ENCODE data around the gene CPXM1.
"Not testable (repeated sequence)": the region's sequence is repeated elsewhere in the genome, so short reads cannot be mapped to it uniquely, and the experiment has no call there.

Gene CPXM1

GRCh38 chr20:2780948-2781347 lies 19.5 kb downstream of the CPXM1 start:
- Histone ChIP-seq H3K27me3 (ENCODE audit: control insufficient read depth, insufficient read depth, low read length) (no peaks in the 10 kb centered on the region), H3K36me3 (ENCODE audit: control insufficient read depth, insufficient read depth, low read length) (no peaks in the 10 kb centered on the region), H3K9ac (ENCODE audit: low read depth, low read length) (no peak overlapping the region), H3K9me3 (ENCODE audit: control insufficient read depth, insufficient read depth, low read length) (no peaks in the 10 kb centered on the region), H3K27ac (ENCODE audit: low read depth, low read length) (no peak overlapping the region), H3K4me1 (ENCODE audit: control insufficient read depth, insufficient read depth, low read length) (no peaks in the 10 kb centered on the region), H3K4me3 (ENCODE audit: low read depth, low read length) (no peak overlapping the region)

GRCh38 chr20:2778602-2779321 lies 21.7 kb downstream of the CPXM1 start:
- Histone ChIP-seq H3K27me3 (ENCODE audit: control insufficient read depth, insufficient read depth, low read length) (no peaks in the 10 kb centered on the region), H3K4me1 (ENCODE audit: control insufficient read depth, insufficient read depth, low read length) (no peaks in the 10 kb centered on the region), H3K9me3 (ENCODE audit: control insufficient read depth, insufficient read depth, low read length) (no peaks in the 10 kb centered on the region), H3K4me3 (ENCODE audit: low read depth, low read length) (no peak overlapping the region), H3K36me3 (ENCODE audit: control insufficient read depth, insufficient read depth, low read length) (no peaks in the 10 kb centered on the region), H3K27ac (ENCODE audit: low read depth, low read length) (no peak overlapping the region), H3K9ac (ENCODE audit: low read depth, low read length) (no peak overlapping the region)

- H3K36me3 ChIP-seq (ENCODE audit: control insufficient read depth, insufficient read depth, low read length): no peaks in the 10 kb centered on the region
- H3K27me3 ChIP-seq (ENCODE audit: control insufficient read depth, insufficient read depth, low read length): no peaks in the 10 kb centered on the region
- no peak overlapping the region for H3K9ac ChIP-seq (ENCODE audit: low read depth, low read length)
- H3K4me3 ChIP-seq (ENCODE audit: low read depth, low read length): no peak overlapping the region
- H3K9me3 ChIP-seq (ENCODE audit: control insufficient read depth, insufficient read depth, low read length): no peaks in the 10 kb centered on the region
- no peaks in the 10 kb centered on the region for H3K4me1 ChIP-seq (ENCODE audit: control insufficient read depth, insufficient read depth, low read length)
- no peak overlapping the region for H3K27ac ChIP-seq (ENCODE audit: low read depth, low read length)
These were observed 25.3 kb downstream of the CPXM1 start for GRCh38 chr20:2775139-2775538.

GRCh38 chr20:2773812-2774211 lies 26.6 kb downstream of the CPXM1 start:
- Histone ChIP-seq H3K36me3 (ENCODE audit: control insufficient read depth, insufficient read depth, low read length) (no peaks in the 10 kb centered on the region), H3K4me3 (ENCODE audit: low read depth, low read length) (no peak overlapping the region), H3K9me3 (ENCODE audit: control insufficient read depth, insufficient read depth, low read length) (no peaks in the 10 kb centered on the region), H3K4me1 (ENCODE audit: control insufficient read depth, insufficient read depth, low read length) (no peaks in the 10 kb centered on the region), H3K27me3 (ENCODE audit: control insufficient read depth, insufficient read depth, low read length) (peaks cover 4% of the 10 kb centered on the region; the same call in 1 of the 2 replicates), H3K27ac (ENCODE audit: low read depth, low read length) (no peak overlapping the region), H3K9ac (ENCODE audit: low read depth, low read length) (no peak overlapping the region)

- Histone ChIP-seq H3K27ac (ENCODE audit: low read depth, low read length) (no peak overlapping the region), H3K27me3 (ENCODE audit: control insufficient read depth, insufficient read depth, low read length) (peaks cover 4% of the 10 kb centered on the region; the same call in 1 of the 2 replicates), H3K9me3 (ENCODE audit: control insufficient read depth, insufficient read depth, low read length) (no peaks in the 10 kb centered on the region), H3K9ac (ENCODE audit: low read depth, low read length) (no peak overlapping the region), H3K4me1 (ENCODE audit: control insufficient read depth, insufficient read depth, low read length) (no peaks in the 10 kb centered on the region), H3K36me3 (ENCODE audit: control insufficient read depth, insufficient read depth, low read length) (no peaks in the 10 kb centered on the region), H3K4me3 (ENCODE audit: low read depth, low read length) (no peak overlapping the region)
These were observed 28.8 kb downstream of the CPXM1 start for GRCh38 chr20:2771631-2772080.

- H3K4me1 ChIP-seq (ENCODE audit: control insufficient read depth, insufficient read depth, low read length); H3K9me3 ChIP-seq (ENCODE audit: control insufficient read depth, insufficient read depth, low read length); H3K36me3 ChIP-seq (ENCODE audit: control insufficient read depth, insufficient read depth, low read length); H3K4me3 ChIP-seq (ENCODE audit: low read depth, low read length); H3K9ac ChIP-seq (ENCODE audit: low read depth, low read length); H3K27ac ChIP-seq (ENCODE audit: low read depth, low read length); H3K27me3 ChIP-seq (ENCODE audit: control insufficient read depth, insufficient read depth, low read length): not testable (repeated sequence)
These were observed 30.3 kb downstream of the CPXM1 start for GRCh38 chr20:2770091-2770490.

GRCh38 chr20:2768632-2769015 lies 31.8 kb downstream of the CPXM1 start:
- Histone ChIP-seq H3K9ac (ENCODE audit: low read depth, low read length) (no peak overlapping the region), H3K36me3 (ENCODE audit: control insufficient read depth, insufficient read depth, low read length) (no peaks in the 10 kb centered on the region), H3K4me1 (ENCODE audit: control insufficient read depth, insufficient read depth, low read length) (no peaks in the 10 kb centered on the region), H3K27ac (ENCODE audit: low read depth, low read length) (no peak overlapping the region), H3K4me3 (ENCODE audit: low read depth, low read length) (no peak overlapping the region), H3K27me3 (ENCODE audit: control insufficient read depth, insufficient read depth, low read length) (peaks cover 4% of the 10 kb centered on the region; the same call in 1 of the 2 replicates), H3K9me3 (ENCODE audit: control insufficient read depth, insufficient read depth, low read length) (no peaks in the 10 kb centered on the region)

- no peak overlapping the region for H3K27ac ChIP-seq (ENCODE audit: low read depth, low read length)
- no peaks in the 10 kb centered on the region for H3K9me3 ChIP-seq (ENCODE audit: control insufficient read depth, insufficient read depth, low read length)
- no peaks in the 10 kb centered on the region for H3K36me3 ChIP-seq (ENCODE audit: control insufficient read depth, insufficient read depth, low read length)
- H3K4me3 ChIP-seq (ENCODE audit: low read depth, low read length): no peak overlapping the region
- H3K4me1 ChIP-seq (ENCODE audit: control insufficient read depth, insufficient read depth, low read length): no peaks in the 10 kb centered on the region
- H3K27me3 ChIP-seq (ENCODE audit: control insufficient read depth, insufficient read depth, low read length): peaks cover 4% of the 10 kb centered on the region; the same call in 1 of the 2 replicates
- H3K9ac ChIP-seq (ENCODE audit: low read depth, low read length): no peak overlapping the region
These were observed 32.4 kb downstream of the CPXM1 start for GRCh38 chr20:2767768-2768631.

GRCh38 chr20:2763186-2763585 lies 37.2 kb downstream of the CPXM1 start:
- Histone ChIP-seq H3K9me3 (ENCODE audit: control insufficient read depth, insufficient read depth, low read length) (no peaks in the 10 kb centered on the region), H3K9ac (ENCODE audit: low read depth, low read length) (no peak overlapping the region), H3K4me3 (ENCODE audit: low read depth, low read length) (no peak overlapping the region), H3K4me1 (ENCODE audit: control insufficient read depth, insufficient read depth, low read length) (peaks cover 16% of the 10 kb centered on the region; the same call in 1 of the 2 replicates), H3K36me3 (ENCODE audit: control insufficient read depth, insufficient read depth, low read length) (no peaks in the 10 kb centered on the region), H3K27ac (ENCODE audit: low read depth, low read length) (no peak overlapping the region), H3K27me3 (ENCODE audit: control insufficient read depth, insufficient read depth, low read length) (no peaks in the 10 kb centered on the region; the same call in 1 of the 2 replicates)

GRCh38 chr20:2762578-2763131 lies 37.8 kb downstream of the CPXM1 start:
- Histone ChIP-seq H3K36me3 (ENCODE audit: control insufficient read depth, insufficient read depth, low read length) (no peaks in the 10 kb centered on the region), H3K4me3 (ENCODE audit: low read depth, low read length) (no peak overlapping the region), H3K27me3 (ENCODE audit: control insufficient read depth, insufficient read depth, low read length) (no peaks in the 10 kb centered on the region; the same call in 1 of the 2 replicates), H3K9me3 (ENCODE audit: control insufficient read depth, insufficient read depth, low read length) (no peaks in the 10 kb centered on the region), H3K27ac (ENCODE audit: low read depth, low read length) (no peak overlapping the region), H3K9ac (ENCODE audit: low read depth, low read length) (no peak overlapping the region), H3K4me1 (ENCODE audit: control insufficient read depth, insufficient read depth, low read length) (peaks cover 16% of the 10 kb centered on the region; the same call in 1 of the 2 replicates)

GRCh38 chr20:2761885-2762284 lies 38.5 kb downstream of the CPXM1 start:
- Histone ChIP-seq H3K27me3 (ENCODE audit: control insufficient read depth, insufficient read depth, low read length) (no peaks in the 10 kb centered on the region), H3K9me3 (ENCODE audit: control insufficient read depth, insufficient read depth, low read length) (no peaks in the 10 kb centered on the region), H3K27ac (ENCODE audit: low read depth, low read length) (no peak overlapping the region), H3K9ac (ENCODE audit: low read depth, low read length) (no peak overlapping the region), H3K4me3 (ENCODE audit: low read depth, low read length) (no peak overlapping the region), H3K4me1 (ENCODE audit: control insufficient read depth, insufficient read depth, low read length) (peaks cover 16% of the 10 kb centered on the region; the same call in 1 of the 2 replicates), H3K36me3 (ENCODE audit: control insufficient read depth, insufficient read depth, low read length) (no peaks in the 10 kb centered on the region)
